ENCODE measurements around the gene TBC1D7. TPM values are rescaled to one million over a fixed set of nuclear protein-coding genes. Genes with fewer than 3 reads are reported as not detected.

The TBC1D7 gene
- polyA plus RNA-seq, 6 donors from 2014 or later = 21.9 to 50.4 (median 26.7) TPM

DNA sequence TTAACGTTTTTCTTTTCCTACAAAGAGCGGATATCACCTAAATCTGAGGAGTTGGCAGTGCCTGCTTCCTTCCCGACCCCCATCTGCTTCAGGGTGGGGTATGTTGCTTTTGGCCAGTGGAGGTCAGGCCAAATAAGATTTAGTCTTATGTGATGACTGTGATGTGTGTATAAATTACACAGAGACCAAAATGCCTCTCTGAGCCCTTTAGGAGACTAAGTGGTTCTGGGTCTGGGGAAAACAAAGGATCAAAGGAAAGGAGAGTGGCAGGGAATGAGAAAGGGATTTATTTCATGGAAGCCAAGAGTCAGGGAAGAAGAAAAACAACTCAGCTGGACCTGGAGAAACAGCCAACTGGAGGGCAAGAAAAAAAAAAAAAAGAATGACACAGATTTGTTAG is 39.1 kb upstream of the TBC1D7 start:
- Mint-ChIP-seq H3K9me3 (no peaks in the 10 kb centered on the region), H3K4me3 (no peak overlapping the region), H3K27me3 (no peaks in the 10 kb centered on the region), H3K4me1 (peaks cover 25 to 49% (median 40%) of the 10 kb centered on the region in 3 donors), H3K36me3 (no peaks in the 10 kb centered on the region), H3K27ac (peak overlapping the region in 3 of 6 donors; percentile 1 to 69 (median 44))
- DNase-seq (no peak), ATAC-seq (ENCODE audit: low read depth in 2 of 2) (no peak)

DNA sequence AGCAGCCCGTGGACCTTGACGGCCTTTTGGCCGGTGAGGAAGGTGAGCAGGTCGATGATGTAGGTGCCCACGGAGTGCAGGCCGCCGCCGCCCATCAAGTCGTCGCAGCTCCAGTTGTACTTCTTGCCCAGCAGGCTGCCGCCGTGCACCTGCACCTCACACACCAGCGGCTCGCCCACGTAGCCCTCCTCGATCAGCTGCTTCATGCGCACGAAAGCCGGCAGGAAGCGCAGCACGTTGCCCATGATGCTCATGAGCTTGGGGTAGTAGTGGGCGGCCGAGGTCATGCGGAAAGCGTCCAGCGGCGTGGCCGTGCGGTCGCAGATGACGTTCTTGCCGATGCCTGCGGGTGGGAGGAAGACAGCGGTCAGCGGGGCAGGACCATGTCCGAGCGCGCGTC is 37.0 kb upstream of the TBC1D7 start:
- H3K36me3 Mint-ChIP-seq = peaks cover 0 to 5% of the 10 kb centered on the region in 2 donors
- H3K9me3 Mint-ChIP-seq = no peaks in the 10 kb centered on the region
- no peaks in the 10 kb centered on the region for H3K27me3 Mint-ChIP-seq
- peak overlapping the region in 1 of 6 donors; percentile 60 for H3K27ac Mint-ChIP-seq
- H3K4me3 Mint-ChIP-seq = peak overlapping the region in 4 of 8 donors; percentile 16 to 43 (median 36)
- ATAC-seq (ENCODE audit: low read depth in 2 of 2) = no peak
- peaks cover 34 to 61% (median 58%) of the 10 kb centered on the region in 3 donors for H3K4me1 Mint-ChIP-seq
- DNase-seq = no peak

DNA sequence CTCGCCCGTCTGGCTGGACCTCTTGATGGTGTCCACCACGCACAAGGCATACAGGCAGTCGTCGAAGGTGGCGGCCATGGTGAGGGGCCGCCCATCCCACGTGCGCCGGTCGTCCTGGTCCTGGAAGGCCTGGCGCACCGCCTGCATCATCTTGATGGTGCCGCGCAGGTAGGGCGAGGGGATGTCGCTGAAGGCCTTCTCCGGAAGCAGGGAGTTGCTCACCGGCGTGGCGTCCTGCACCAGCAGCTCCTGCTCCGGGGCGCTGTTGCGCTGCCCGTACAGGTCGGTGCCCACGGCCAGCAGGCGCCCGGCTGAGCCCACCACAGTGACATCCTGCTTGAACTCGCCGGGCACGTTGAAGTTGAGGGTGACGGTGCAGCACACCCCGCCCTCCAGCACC is 36.5 kb upstream of the TBC1D7 start:
- peak overlapping the region in 5 of 8 donors; percentile 55 to 72 (median 59) for H3K4me3 Mint-ChIP-seq
- peak overlapping the region in 3 of 6 donors; percentile 22 to 91 (median 38) for H3K27ac Mint-ChIP-seq

DNA sequence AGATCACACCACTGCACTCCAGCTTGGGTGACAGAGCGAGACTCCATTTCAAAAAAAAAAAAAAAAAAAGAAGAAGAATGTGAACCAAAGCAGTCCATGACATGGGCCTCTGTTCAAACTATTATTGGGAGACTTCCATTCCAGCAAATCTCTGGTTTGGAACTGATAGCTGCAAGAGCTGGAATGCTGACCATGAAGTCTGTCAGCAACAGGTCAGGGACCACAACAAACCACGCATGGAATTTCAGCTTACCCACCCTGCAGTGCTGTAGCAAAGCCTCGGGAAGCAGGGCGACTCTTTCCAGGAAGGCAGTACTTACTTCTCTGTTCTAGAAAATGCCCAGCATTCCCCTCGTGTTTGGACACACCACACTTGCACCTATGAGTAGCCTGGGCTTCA is 34.1 kb upstream of the TBC1D7 start:
- H3K27ac Mint-ChIP-seq = no peak overlapping the region

More for the DNA sequence above, 36.5 kb upstream of the TBC1D7 start:
- no peak for DNase-seq
- ATAC-seq (ENCODE audit: low read depth in 2 of 2) = no peak
- Mint-ChIP-seq H3K36me3 (peaks cover 0 to 5% of the 10 kb centered on the region in 2 donors), H3K27me3 (no peaks in the 10 kb centered on the region), H3K9me3 (no peaks in the 10 kb centered on the region), H3K4me1 (peaks cover 39 to 63% (median 63%) of the 10 kb centered on the region in 3 donors)

DNA sequence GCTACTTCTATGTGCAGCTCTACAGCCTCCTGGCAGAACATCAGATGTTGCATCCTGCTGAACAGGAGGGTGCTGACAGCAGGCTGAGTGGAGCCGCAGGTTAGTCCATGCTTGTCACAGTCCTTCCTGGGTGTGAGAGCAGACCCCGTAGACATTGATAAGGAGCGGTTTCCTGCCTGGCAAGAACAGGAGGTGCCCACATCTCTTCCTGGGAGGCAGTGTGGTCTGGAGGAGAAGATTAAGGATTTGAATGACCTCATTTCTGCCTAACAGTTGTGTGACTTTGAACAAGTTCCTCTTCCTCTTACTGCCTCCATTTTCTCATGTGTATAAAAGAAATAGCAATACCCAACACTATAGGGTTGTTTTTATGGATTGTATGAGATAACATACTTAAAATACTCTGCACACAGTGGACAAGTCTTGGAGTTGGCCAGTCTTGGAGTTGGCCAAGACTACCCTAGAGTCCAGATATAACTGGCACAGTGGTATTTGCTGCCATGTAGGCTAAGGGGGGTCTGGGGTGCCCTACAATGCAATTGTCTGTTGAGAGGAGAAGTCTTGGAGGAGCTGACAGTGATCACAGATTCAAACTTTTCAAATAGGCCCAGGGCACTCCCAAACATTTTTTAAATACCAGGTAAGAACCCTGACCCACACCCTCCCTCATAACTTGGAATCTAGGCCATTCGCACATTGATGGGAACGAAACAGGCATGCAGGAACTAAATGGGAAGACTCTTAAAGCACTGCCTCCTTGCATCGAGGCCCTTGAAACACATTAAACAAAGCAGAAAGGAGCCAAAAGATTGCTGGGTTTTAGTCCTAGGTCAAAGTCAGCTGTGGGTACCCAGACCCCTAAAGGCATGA is 32.6 kb upstream of the TBC1D7 start:
- no peak for DNase-seq
- H3K27ac Mint-ChIP-seq = peak overlapping the region in 4 of 6 donors; percentile 44 to 90 (median 67)
- peak overlapping the region in 3 of 8 donors; percentile 20 to 54 (median 29) for H3K4me3 Mint-ChIP-seq
- no peaks in the 10 kb centered on the region for H3K9me3 Mint-ChIP-seq
- peaks cover 0 to 5% of the 10 kb centered on the region in 2 donors for H3K36me3 Mint-ChIP-seq
- no peak for ATAC-seq (ENCODE audit: low read depth in 2 of 2)
- H3K27me3 Mint-ChIP-seq = no peaks in the 10 kb centered on the region
- peaks cover 56 to 85% (median 78%) of the 10 kb centered on the region in 3 donors for H3K4me1 Mint-ChIP-seq

More for the DNA sequence above, 34.1 kb upstream of the TBC1D7 start:
- peaks cover 0 to 5% of the 10 kb centered on the region in 2 donors for H3K36me3 Mint-ChIP-seq
- ATAC-seq (ENCODE audit: low read depth in 2 of 2) (no peak), DNase-seq (no peak)
- no peak overlapping the region for H3K4me3 Mint-ChIP-seq
- H3K9me3 Mint-ChIP-seq = no peaks in the 10 kb centered on the region
- no peaks in the 10 kb centered on the region for H3K27me3 Mint-ChIP-seq
- peaks cover 44 to 72% (median 66%) of the 10 kb centered on the region in 3 donors for H3K4me1 Mint-ChIP-seq

DNA sequence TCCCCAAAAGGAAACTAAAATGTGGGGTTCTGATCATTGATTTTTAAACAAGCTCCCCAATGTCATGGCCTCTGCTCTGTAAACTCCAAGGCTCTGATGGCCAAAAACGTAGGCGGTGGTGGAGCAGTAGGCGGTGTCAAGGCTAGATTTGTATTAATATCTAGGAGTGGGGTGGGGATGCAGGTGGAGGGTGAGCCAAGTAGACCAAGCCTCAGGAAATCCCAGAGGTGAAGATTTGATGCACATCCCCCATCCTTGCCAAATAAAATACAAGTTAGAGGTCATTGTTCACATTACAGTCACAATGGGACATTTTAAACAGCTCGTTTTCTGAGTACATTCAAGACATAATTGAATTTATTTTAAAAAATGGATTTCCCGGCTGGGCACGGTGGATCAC is 30.9 kb upstream of the TBC1D7 start:
- Mint-ChIP-seq H3K4me3 (no peak overlapping the region), H3K27ac (peak overlapping the region in 1 of 6 donors; percentile 75), H3K36me3 (peaks cover 0 to 5% of the 10 kb centered on the region in 2 donors), H3K4me1 (peaks cover 69 to 94% (median 88%) of the 10 kb centered on the region in 3 donors), H3K27me3 (no peaks in the 10 kb centered on the region), H3K9me3 (no peaks in the 10 kb centered on the region)
- DNase-seq (no peak), ATAC-seq (ENCODE audit: low read depth in 2 of 2) (no peak)

DNA sequence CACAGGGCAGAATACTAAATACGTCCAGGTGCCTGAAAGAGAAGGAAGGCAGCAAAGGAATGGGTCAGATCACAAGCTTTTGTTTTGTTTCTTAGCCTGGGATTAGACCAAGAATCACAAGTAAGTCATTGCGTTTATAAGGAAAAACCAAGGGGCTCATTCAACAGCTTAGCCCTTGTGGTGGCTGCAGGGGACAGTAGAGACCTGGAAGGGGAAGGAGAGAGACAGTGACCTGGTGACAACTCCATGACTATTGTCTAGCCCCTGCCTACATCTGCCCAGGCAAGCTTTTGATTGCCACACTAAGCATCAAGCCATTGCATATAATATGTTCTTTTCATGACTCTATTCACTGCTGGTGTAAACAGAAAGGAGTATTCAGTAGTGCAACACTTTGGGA is 30.2 kb upstream of the TBC1D7 start:
- no peak for ATAC-seq (ENCODE audit: low read depth in 2 of 2)
- Mint-ChIP-seq H3K27me3 (no peaks in the 10 kb centered on the region), H3K4me1 (peaks cover 67 to 94% (median 88%) of the 10 kb centered on the region in 3 donors), H3K4me3 (peak overlapping the region in 3 of 8 donors; percentile 19 to 84 (median 53)), H3K36me3 (peaks cover 0 to 5% of the 10 kb centered on the region in 2 donors), H3K27ac (peak overlapping the region in 4 of 6 donors; percentile 72 to 93 (median 87)), H3K9me3 (no peaks in the 10 kb centered on the region)
- DNase-seq = no peak

DNA sequence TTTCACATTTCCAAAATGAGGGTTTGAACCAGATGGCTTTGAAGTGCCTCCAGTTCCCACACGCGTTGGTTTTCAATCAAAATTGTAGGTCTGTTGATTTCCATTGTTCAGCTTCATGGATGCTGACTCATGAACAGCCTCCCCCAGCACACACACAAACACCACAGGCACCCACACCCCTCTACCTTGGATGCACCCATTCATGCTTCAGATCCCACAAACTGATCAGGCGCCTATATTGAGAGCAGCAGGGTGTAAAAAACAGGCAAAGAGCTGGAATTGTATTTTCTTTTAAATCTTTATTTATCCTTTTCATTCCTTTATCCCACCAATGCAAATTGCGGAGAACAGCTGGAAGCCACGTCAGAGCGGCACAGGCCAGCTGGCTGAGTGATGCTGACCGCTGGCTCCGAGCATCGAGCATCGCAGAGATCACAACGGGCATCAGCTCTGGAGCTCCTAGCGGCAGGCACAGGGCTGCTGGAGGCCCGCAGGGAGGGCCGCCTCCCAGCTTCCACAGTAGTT is 29.3 kb upstream of the TBC1D7 start:
- peak overlapping the region; percentile 78 to 99 (median 95) for H3K27ac Mint-ChIP-seq
- peaks cover 0 to 5% of the 10 kb centered on the region in 2 donors for H3K36me3 Mint-ChIP-seq
- DNase-seq (no peak), ATAC-seq (ENCODE audit: low read depth in 2 of 2) (no peak)
- peak overlapping the region in 7 of 8 donors; percentile 19 to 91 (median 79) for H3K4me3 Mint-ChIP-seq
- H3K9me3 Mint-ChIP-seq = no peaks in the 10 kb centered on the region
- H3K4me1 Mint-ChIP-seq = peaks cover 68 to 91% (median 83%) of the 10 kb centered on the region in 3 donors
- no peaks in the 10 kb centered on the region for H3K27me3 Mint-ChIP-seq

DNA sequence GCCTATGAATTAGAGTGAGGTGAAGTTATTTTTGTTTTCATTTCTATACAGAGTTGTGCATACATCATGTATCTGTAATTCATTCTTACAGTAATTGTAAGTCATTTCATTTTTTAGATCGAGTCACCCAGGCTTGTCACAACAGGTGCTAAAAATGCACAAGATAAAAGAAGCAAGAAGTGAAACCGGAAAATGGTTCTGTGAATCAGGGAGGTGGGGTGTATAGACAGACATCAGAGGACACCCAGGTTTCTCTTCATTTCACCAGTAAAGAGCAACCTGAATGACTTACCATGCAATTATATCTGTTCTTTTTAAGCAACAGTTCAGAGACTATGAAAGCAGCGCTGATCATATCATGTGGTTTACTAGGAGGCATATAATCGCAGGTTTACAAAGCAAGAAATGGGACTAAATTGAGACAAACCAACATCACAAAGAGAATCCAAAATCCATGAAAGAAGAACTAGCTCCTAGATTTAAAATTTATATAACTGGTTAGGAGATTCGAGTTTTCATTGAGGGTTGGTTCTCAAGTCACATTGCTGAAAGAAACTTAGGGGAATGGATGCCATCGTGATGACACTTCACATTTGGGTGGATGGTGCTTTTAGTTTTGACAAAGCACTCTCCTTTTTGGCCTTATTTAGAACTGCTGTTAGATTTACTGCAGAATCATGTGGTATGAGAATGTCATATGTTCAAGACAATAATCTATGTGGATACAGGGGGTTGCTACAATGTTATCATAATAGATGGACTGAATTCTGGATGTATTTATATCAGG is 27.9 kb upstream of the TBC1D7 start:
- H3K27ac Mint-ChIP-seq = peak overlapping the region; percentile 93 to 99 (median 98)
- peaks cover 66 to 84% (median 74%) of the 10 kb centered on the region in 3 donors for H3K4me1 Mint-ChIP-seq
- H3K9me3 Mint-ChIP-seq = no peaks in the 10 kb centered on the region
- no peaks in the 10 kb centered on the region for H3K27me3 Mint-ChIP-seq
- ATAC-seq (ENCODE audit: low read depth in 2 of 2) (peak; percentile 87 to 90), DNase-seq (peak; percentile 84)
- peak overlapping the region; percentile 36 to 91 (median 83) for H3K4me3 Mint-ChIP-seq
- H3K36me3 Mint-ChIP-seq = peaks cover 0 to 4% of the 10 kb centered on the region in 2 donors

DNA sequence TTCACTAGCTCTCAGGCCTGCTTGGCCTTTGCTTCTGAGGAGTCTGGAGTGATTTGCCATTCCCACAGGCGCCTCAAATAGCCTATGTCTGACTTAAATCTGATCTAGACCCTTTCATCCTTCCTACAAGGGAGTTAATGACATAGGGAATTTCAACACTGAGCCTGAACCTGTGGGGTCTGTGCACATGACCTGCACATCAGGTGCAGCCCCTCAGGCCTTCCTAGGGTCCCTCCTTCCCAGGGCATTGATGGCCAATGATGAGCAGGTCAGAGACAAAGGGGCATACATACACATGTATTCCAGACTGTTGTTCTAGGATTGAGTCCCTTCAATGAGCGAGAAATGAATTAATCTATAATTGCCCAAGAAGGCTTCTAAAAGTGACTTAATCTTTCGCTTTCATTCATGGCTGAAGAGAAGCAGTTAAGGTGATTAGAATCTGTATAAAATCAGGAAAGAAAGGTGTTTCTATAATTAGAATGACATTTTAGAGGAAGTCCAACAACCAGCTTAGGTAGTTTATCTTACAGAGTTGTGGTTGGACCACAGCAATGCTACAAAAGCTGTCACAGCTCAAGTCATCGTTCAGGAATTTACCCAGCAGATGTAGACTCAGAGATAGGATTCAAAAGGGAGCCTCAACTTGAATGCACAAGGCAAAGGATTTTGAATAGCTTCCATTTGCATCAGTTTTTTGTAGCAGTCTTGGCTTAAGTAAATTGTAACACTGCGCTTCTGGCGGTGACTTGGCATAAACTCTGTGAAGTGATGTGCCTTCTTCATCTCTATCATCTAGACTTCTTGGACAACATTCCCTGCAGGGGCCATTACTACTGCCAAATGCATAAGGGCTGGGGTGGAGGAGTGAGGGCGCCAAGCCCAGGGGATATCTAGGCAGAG is 27.0 kb upstream of the TBC1D7 start:
- Mint-ChIP-seq H3K27ac (peak overlapping the region; percentile 93 to 99 (median 98)), H3K36me3 (no peaks in the 10 kb centered on the region), H3K4me1 (peaks cover 63 to 75% (median 70%) of the 10 kb centered on the region in 3 donors), H3K4me3 (peak overlapping the region; percentile 36 to 91 (median 80)), H3K9me3 (no peaks in the 10 kb centered on the region), H3K27me3 (no peaks in the 10 kb centered on the region)
- peak; percentile 67 to 70 for ATAC-seq (ENCODE audit: low read depth in 2 of 2)
- peak; percentile 56 for DNase-seq

DNA sequence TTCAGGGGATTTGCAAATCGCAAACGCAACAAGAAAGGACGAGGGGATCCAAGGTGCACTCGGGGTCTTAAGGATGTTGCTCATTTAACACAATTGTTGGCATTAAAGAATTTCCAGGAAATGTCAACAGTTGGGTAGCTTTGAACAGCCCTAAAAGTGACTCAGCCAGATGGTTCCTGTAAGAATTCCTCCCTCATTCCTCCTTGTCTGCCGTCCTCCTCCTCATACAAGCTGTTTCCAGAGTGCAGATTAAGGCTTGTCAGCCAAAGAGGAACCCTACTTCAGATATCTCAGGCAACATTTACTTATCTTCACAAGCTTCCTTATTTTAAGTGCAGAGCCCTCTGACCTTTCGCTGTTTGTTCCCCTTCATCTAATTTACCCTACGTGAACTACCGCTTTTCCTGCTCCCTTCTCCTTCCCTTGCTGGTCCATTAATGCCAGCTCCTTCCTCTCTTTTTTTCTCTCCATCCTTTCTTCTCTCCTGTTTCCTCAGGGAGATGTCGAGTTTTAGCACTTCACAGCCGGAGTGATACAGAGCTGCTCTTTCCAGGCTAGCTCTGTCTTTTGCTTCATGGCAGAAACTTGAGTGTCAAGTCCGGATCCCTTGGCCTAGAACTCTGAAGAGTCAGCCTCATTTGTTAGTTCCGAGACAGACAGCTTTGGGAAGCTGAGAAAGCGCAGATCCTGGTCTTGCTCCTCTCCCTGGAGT is 26.1 kb upstream of the TBC1D7 start:
- Mint-ChIP-seq H3K9me3 (no peaks in the 10 kb centered on the region), H3K27me3 (no peaks in the 10 kb centered on the region), H3K4me1 (peaks cover 58 to 69% (median 68%) of the 10 kb centered on the region in 3 donors), H3K36me3 (no peaks in the 10 kb centered on the region), H3K27ac (peak overlapping the region; percentile 93 to 99 (median 98)), H3K4me3 (peak overlapping the region; percentile 36 to 91 (median 80))
- DNase-seq (peak; percentile 53), ATAC-seq (ENCODE audit: low read depth in 2 of 2) (peak; percentile 16 to 19)

DNA sequence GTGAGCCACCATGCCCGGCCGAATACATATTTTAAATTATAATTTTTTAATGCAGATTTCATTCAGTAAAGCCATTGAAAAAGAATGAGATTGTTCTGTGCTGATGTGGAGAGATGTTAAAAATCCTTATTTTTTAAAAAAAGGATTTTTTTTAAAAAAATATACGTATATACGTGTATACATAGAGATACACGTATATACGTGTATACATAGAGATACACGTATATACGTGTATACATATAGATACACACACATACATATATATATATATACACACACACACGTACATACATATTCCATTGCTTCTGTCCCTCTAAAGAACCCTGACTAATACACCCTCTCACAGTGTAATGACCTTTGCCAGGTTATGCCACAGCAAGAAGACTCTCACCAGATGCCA is 23.8 kb upstream of the TBC1D7 start:
- ATAC-seq (ENCODE audit: low read depth in 2 of 2) = no peak
- Mint-ChIP-seq H3K27ac (no peak overlapping the region), H3K4me3 (no peak overlapping the region), H3K27me3 (no peaks in the 10 kb centered on the region), H3K9me3 (no peaks in the 10 kb centered on the region), H3K36me3 (no peaks in the 10 kb centered on the region), H3K4me1 (peaks cover 45 to 48% (median 45%) of the 10 kb centered on the region in 3 donors)
- no peak for DNase-seq
